IPS-18a (cell line): ENCODE results near the gene OSTN.
"Not testable (repeated sequence)": the region's sequence is repeated elsewhere in the genome, so short reads cannot be mapped to it uniquely, and the experiment has no call there.

ENCODE experiments used
- H3K27ac ChIP-seq: one replicate; pipeline ENCODE4 v1.5.1; 2013; ENCODE audit warnings: low read length
- H3K27me3 ChIP-seq: one replicate; pipeline ENCODE4 v1.6.1; 2013; ENCODE audit warnings: mild to moderate bottlenecking, low read length; ENCODE audit not compliant: control insufficient read depth, insufficient read depth
- H3K36me3 ChIP-seq: one replicate; pipeline ENCODE4 v1.6.1; 2013; ENCODE audit warnings: low read depth, low read length; ENCODE audit not compliant: control insufficient read depth
- H3K4me1 ChIP-seq: one replicate; pipeline ENCODE4 v1.6.1; 2013; ENCODE audit warnings: low read depth, low read length; ENCODE audit not compliant: control insufficient read depth
- H3K4me3 ChIP-seq: one replicate; pipeline ENCODE4 v1.5.1; 2013; ENCODE audit warnings: low read length
- H3K9ac ChIP-seq: one replicate; pipeline ENCODE4 v1.6.1; 2013; ENCODE audit warnings: mild to moderate bottlenecking, low read length, moderate library complexity
- H3K9me3 ChIP-seq: one replicate; pipeline ENCODE4 v1.6.1; 2013; ENCODE audit warnings: low read depth, low read length; ENCODE audit not compliant: control insufficient read depth

The OSTN gene

GRCh38 chr3:191188246-191188645 is 10.8 kb upstream of the OSTN start:
- H3K9me3 ChIP-seq, H3K4me3 ChIP-seq, H3K9ac ChIP-seq, H3K27ac ChIP-seq, H3K4me1 ChIP-seq, H3K27me3 ChIP-seq, H3K36me3 ChIP-seq: not testable (repeated sequence)

GRCh38 chr3:191192270-191192669 is 6.8 kb upstream of the OSTN start:
- not testable (repeated sequence) for H3K9me3 ChIP-seq, H3K4me1 ChIP-seq, H3K27me3 ChIP-seq, H3K9ac ChIP-seq, H3K4me3 ChIP-seq, H3K36me3 ChIP-seq, H3K27ac ChIP-seq

GRCh38 chr3:191192941-191193340 is 6.1 kb upstream of the OSTN start:
- Histone ChIP-seq H3K4me3 (no peak overlapping the region), H3K36me3 (no peaks in the 10 kb centered on the region), H3K27ac (no peak overlapping the region), H3K27me3 (no peaks in the 10 kb centered on the region), H3K9me3 (no peaks in the 10 kb centered on the region), H3K4me1 (no peaks in the 10 kb centered on the region), H3K9ac (no peak overlapping the region)

GRCh38 chr3:191197761-191198306 is 1.2 kb upstream of the OSTN start:
- no peaks in the 10 kb centered on the region for H3K9me3 ChIP-seq
- no peaks in the 10 kb centered on the region for H3K27me3 ChIP-seq
- H3K9ac ChIP-seq: no peak overlapping the region
- no peak overlapping the region for H3K27ac ChIP-seq
- no peak overlapping the region for H3K4me3 ChIP-seq
- no peaks in the 10 kb centered on the region for H3K36me3 ChIP-seq
- H3K4me1 ChIP-seq: no peaks in the 10 kb centered on the region

GRCh38 chr3:191198480-191198879 is 561 bp upstream of the OSTN start:
- Histone ChIP-seq H3K36me3 (no peaks in the 10 kb centered on the region), H3K4me3 (no peak overlapping the region), H3K4me1 (no peaks in the 10 kb centered on the region), H3K27me3 (no peaks in the 10 kb centered on the region), H3K9ac (no peak overlapping the region), H3K27ac (no peak overlapping the region), H3K9me3 (no peaks in the 10 kb centered on the region)

GRCh38 chr3:191210032-191210431 is 11.0 kb downstream of the OSTN start:
- H3K27me3 ChIP-seq: no peaks in the 10 kb centered on the region

GRCh38 chr3:191216510-191216909 is 17.5 kb downstream of the OSTN start:
- no peaks in the 10 kb centered on the region for H3K4me1 ChIP-seq
- no peak overlapping the region for H3K27ac ChIP-seq
- H3K4me3 ChIP-seq: no peak overlapping the region
- H3K36me3 ChIP-seq: no peaks in the 10 kb centered on the region
- no peaks in the 10 kb centered on the region for H3K27me3 ChIP-seq
- no peak overlapping the region for H3K9ac ChIP-seq
- H3K9me3 ChIP-seq: peaks cover 4% of the 10 kb centered on the region

More at GRCh38 chr3:191210032-191210431, 11.0 kb downstream of the OSTN start:
- no peak overlapping the region for H3K4me3 ChIP-seq
- H3K4me1 ChIP-seq: no peaks in the 10 kb centered on the region
- H3K27ac ChIP-seq: no peak overlapping the region
- H3K9ac ChIP-seq: no peak overlapping the region
- H3K9me3 ChIP-seq: no peaks in the 10 kb centered on the region
- H3K36me3 ChIP-seq: no peaks in the 10 kb centered on the region

- Histone ChIP-seq H3K36me3 (no peaks in the 10 kb centered on the region), H3K4me3 (no peak overlapping the region), H3K4me1 (no peaks in the 10 kb centered on the region), H3K9ac (no peak overlapping the region), H3K27ac (no peak overlapping the region), H3K9me3 (peaks cover 4% of the 10 kb centered on the region), H3K27me3 (no peaks in the 10 kb centered on the region)
Measured at GRCh38 chr3:191217301-191217700, 18.3 kb downstream of the OSTN start.

- no peaks in the 10 kb centered on the region for H3K9me3 ChIP-seq
- no peaks in the 10 kb centered on the region for H3K36me3 ChIP-seq
- H3K4me3 ChIP-seq: no peak overlapping the region
- H3K9ac ChIP-seq: no peak overlapping the region
- no peak overlapping the region for H3K27ac ChIP-seq
- H3K4me1 ChIP-seq: no peaks in the 10 kb centered on the region
- no peaks in the 10 kb centered on the region for H3K27me3 ChIP-seq
Measured at GRCh38 chr3:191220908-191221307, 21.9 kb downstream of the OSTN start.

GRCh38 chr3:191221638-191222037 is 22.6 kb downstream of the OSTN start:
- H3K27me3 ChIP-seq: no peaks in the 10 kb centered on the region
- H3K9me3 ChIP-seq: no peaks in the 10 kb centered on the region
- no peaks in the 10 kb centered on the region for H3K4me1 ChIP-seq
- no peak overlapping the region for H3K9ac ChIP-seq
- no peaks in the 10 kb centered on the region for H3K36me3 ChIP-seq
- no peak overlapping the region for H3K27ac ChIP-seq
- H3K4me3 ChIP-seq: no peak overlapping the region

GRCh38 chr3:191227541-191227940 is 28.5 kb downstream of the OSTN start:
- Histone ChIP-seq H3K27me3 (no peaks in the 10 kb centered on the region), H3K4me1 (no peaks in the 10 kb centered on the region), H3K27ac (no peak overlapping the region), H3K36me3 (no peaks in the 10 kb centered on the region), H3K9ac (no peak overlapping the region), H3K9me3 (no peaks in the 10 kb centered on the region), H3K4me3 (no peak overlapping the region)

- no peaks in the 10 kb centered on the region for H3K27me3 ChIP-seq
- H3K27ac ChIP-seq: no peak overlapping the region
- no peaks in the 10 kb centered on the region for H3K36me3 ChIP-seq
Measured at GRCh38 chr3:191234216-191234615, 35.2 kb downstream of the OSTN start.

More at GRCh38 chr3:191234216-191234615, 35.2 kb downstream of the OSTN start:
- H3K4me1 ChIP-seq: peaks cover 5% of the 10 kb centered on the region
- H3K9me3 ChIP-seq: no peaks in the 10 kb centered on the region
- H3K4me3 ChIP-seq: no peak overlapping the region
- no peak overlapping the region for H3K9ac ChIP-seq
